Suprapubic skin (tissue), 4 donors: ENCODE measurements around the gene ITK.

ENCODE experiments used
- EP300 ChIP-seq: sonication (generic); formaldehyde crosslinking; IDR thresholded peaks from one replicate; pipeline ENCODE4 v1.6.1; 2017; ENCODE audit warnings: antibody characterized with exemption
- POLR2A ChIP-seq, 2 donors: fragments of 450-650 bp; IDR thresholded peaks; one replicate each; pipeline ENCODE4 v1.6.1; 2017; ENCODE audit warnings: antibody characterized with exemption in 2 of 2, mild to moderate bottlenecking in 2 of 2, moderate library complexity in 2 of 2
- POLR2AphosphoS5 ChIP-seq, 3 donors: sonication (generic); formaldehyde crosslinking; IDR thresholded peaks; one replicate each; pipeline ENCODE4 v1.6.1; 2017; ENCODE audit warnings: antibody characterized with exemption in 3 of 3
- TF ChIP-seq, protein P1 (sequence below), 2 donors: fragments of 200-600 bp in 1 of 2; fragments of 450-650 bp in 1 of 2; sonication (generic) in 1 of 2; IDR thresholded peaks; one replicate each; pipeline ENCODE4 v1.5.1; 2016 to 2019; ENCODE audit warnings: antibody characterized with exemption in 2 of 2, mild to moderate bottlenecking in 1 of 2, moderate library complexity in 1 of 2

GRCh38 chr5:157187046-157187754 lies 6.6 kb downstream of the ITK start:
- TF ChIP-seq, protein P1, sequence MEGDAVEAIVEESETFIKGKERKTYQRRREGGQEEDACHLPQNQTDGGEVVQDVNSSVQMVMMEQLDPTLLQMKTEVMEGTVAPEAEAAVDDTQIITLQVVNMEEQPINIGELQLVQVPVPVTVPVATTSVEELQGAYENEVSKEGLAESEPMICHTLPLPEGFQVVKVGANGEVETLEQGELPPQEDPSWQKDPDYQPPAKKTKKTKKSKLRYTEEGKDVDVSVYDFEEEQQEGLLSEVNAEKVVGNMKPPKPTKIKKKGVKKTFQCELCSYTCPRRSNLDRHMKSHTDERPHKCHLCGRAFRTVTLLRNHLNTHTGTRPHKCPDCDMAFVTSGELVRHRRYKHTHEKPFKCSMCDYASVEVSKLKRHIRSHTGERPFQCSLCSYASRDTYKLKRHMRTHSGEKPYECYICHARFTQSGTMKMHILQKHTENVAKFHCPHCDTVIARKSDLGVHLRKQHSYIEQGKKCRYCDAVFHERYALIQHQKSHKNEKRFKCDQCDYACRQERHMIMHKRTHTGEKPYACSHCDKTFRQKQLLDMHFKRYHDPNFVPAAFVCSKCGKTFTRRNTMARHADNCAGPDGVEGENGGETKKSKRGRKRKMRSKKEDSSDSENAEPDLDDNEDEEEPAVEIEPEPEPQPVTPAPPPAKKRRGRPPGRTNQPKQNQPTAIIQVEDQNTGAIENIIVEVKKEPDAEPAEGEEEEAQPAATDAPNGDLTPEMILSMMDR (IDR thresholded peaks at IDR 0.05), result no peak
- TF ChIP-seq EP300, result no peak
- TF ChIP-seq POLR2A (IDR thresholded peaks at IDR 0.05), result no peak
- no peak for TF ChIP-seq POLR2AphosphoS5 (IDR thresholded peaks at IDR 0.05)
